HEK293 (cell line): ENCODE results near the gene NAGA.

Experiments used
- CTCF ChIA-PET: fragments of 350-600 bp; formaldehyde crosslinking; extraction: SDS; loops from one replicate; lab custom pipeline; 2021; ENCODE audit warnings: antibody characterized with exemption; lab: Yijun Ruan, JAX
- POLR2A ChIA-PET: fragments of 300-600 bp; formaldehyde crosslinking; extraction: SDS; loops from one replicate; lab custom pipeline; 2020; ENCODE audit warnings: antibody characterized with exemption, inconsistent platforms; lab: Yijun Ruan, JAX
- H3K27ac ChIP-seq: fragments of 200-500 bp; sonication (Bioruptor generic); 2 replicates; pipeline ENCODE4 v1.5.1; 2014; ENCODE audit warnings: low read depth, low read length, control low read depth, inconsistent platforms; ENCODE audit errors: extremely low read depth
- H3K36me3 ChIP-seq, 2 experiments: fragments of 200-500 bp in 1 of 2; sonication (Bioruptor generic) in 1 of 2; 1 replicate in 1 of 2; 2 replicates in 1 of 2; pipeline ENCODE4 v1.5.1; 2014 to 2017; ENCODE audit warnings: inconsistent platforms in 2 of 2, low read length in 2 of 2; ENCODE audit not compliant: control insufficient read depth in 2 of 2, insufficient read depth in 1 of 2
- H3K4me1 ChIP-seq: fragments of 200-500 bp; sonication (Bioruptor generic); 2 replicates; pipeline ENCODE4 v1.5.1; 2014; ENCODE audit warnings: mild to moderate bottlenecking, low read length, inconsistent platforms; ENCODE audit not compliant: control insufficient read depth, insufficient read depth
- H3K4me3 ChIP-seq: 2 replicates; pipeline ENCODE4 v1.5.1; 2011; ENCODE audit warnings: low read depth, mild to moderate bottlenecking, control low read depth, low read length, moderate library complexity
- H3K9me3 ChIP-seq: fragments of 200-500 bp; sonication (Bioruptor generic); 2 replicates; pipeline ENCODE4 v1.5.1; 2014; ENCODE audit warnings: low read depth, low read length, inconsistent platforms; ENCODE audit not compliant: control insufficient read depth, insufficient read depth
- AEBP2 ChIP-seq: fragments of 450-650 bp; formaldehyde crosslinking; IDR thresholded peaks from 2 replicates; pipeline ENCODE4 v1.5.1; 2016; ENCODE audit warnings: missing biosample characterization, missing genetic modification characterization, borderline replicate concordance
- HOXC10 ChIP-seq: sonication (generic); formaldehyde crosslinking; IDR thresholded peaks from 2 replicates; pipeline ENCODE4 v1.8.1; 2023; ENCODE audit warnings: mild to moderate bottlenecking, missing genetic modification reagents
- ZNF138 ChIP-seq: fragments of 450-650 bp; formaldehyde crosslinking; IDR thresholded peaks from 2 replicates; pipeline ENCODE4 v1.5.1; 2016; ENCODE audit warnings: missing biosample characterization, missing genetic modification characterization, borderline replicate concordance
- ZNF155 ChIP-seq: fragments of 450-650 bp; formaldehyde crosslinking; IDR thresholded peaks from 2 replicates; pipeline ENCODE4 v1.5.1; 2016; ENCODE audit warnings: missing biosample characterization, missing genetic modification characterization
- ZNF239 ChIP-seq: fragments of 450-650 bp; formaldehyde crosslinking; IDR thresholded peaks from 2 replicates; pipeline ENCODE4 v1.5.1; 2016; ENCODE audit warnings: missing biosample characterization, missing genetic modification characterization
- ZNF292 ChIP-seq: fragments of 450-650 bp; formaldehyde crosslinking; IDR thresholded peaks from 2 replicates; pipeline ENCODE4 v1.5.1; 2016; ENCODE audit warnings: low read depth, missing biosample characterization, missing genetic modification characterization, borderline replicate concordance
- ZNF302 ChIP-seq: fragments of 450-650 bp; formaldehyde crosslinking; IDR thresholded peaks from 2 replicates; pipeline ENCODE4 v1.5.1; 2016; ENCODE audit warnings: missing biosample characterization, missing genetic modification characterization, low read depth
- ZNF394 ChIP-seq: fragments of 450-650 bp; formaldehyde crosslinking; IDR thresholded peaks from 2 replicates; pipeline ENCODE4 v1.5.1; 2016; ENCODE audit warnings: missing biosample characterization, missing genetic modification characterization, mild to moderate bottlenecking, moderate library complexity, borderline replicate concordance
- ZNF398 ChIP-seq: fragments of 450-650 bp; formaldehyde crosslinking; IDR thresholded peaks from 2 replicates; pipeline ENCODE4 v1.5.1; 2017; ENCODE audit warnings: missing biosample characterization, missing genetic modification characterization
- ZNF416 ChIP-seq: fragments of 450-650 bp; formaldehyde crosslinking; IDR thresholded peaks from 2 replicates; pipeline ENCODE4 v1.5.1; 2016; ENCODE audit warnings: missing biosample characterization, missing genetic modification characterization
- ZNF518A ChIP-seq: fragments of 450-650 bp; formaldehyde crosslinking; conservative IDR thresholded peaks from 2 replicates; pipeline ENCODE4 v1.5.1; 2016; ENCODE audit warnings: low read depth, missing biosample characterization, missing genetic modification characterization
- ZNF529 ChIP-seq: fragments of 450-650 bp; formaldehyde crosslinking; IDR thresholded peaks from 2 replicates; pipeline ENCODE4 v1.5.1; 2017; ENCODE audit warnings: missing genetic modification characterization, missing biosample characterization; ENCODE audit not compliant: insufficient replicate concordance
- ZNF549 ChIP-seq: fragments of 450-650 bp; IDR thresholded peaks from 2 replicates; pipeline ENCODE4 v1.5.1; 2018; ENCODE audit warnings: missing biosample characterization, missing genetic modification characterization, mild to moderate bottlenecking, inconsistent platforms, moderate library complexity
- ZNF558 ChIP-seq: fragments of 450-650 bp; formaldehyde crosslinking; IDR thresholded peaks from 2 replicates; pipeline ENCODE4 v1.5.1; 2016; ENCODE audit warnings: missing biosample characterization, missing genetic modification characterization
- ZNF561 ChIP-seq: fragments of 450-650 bp; IDR thresholded peaks from 2 replicates; pipeline ENCODE4 v1.5.1; 2018; ENCODE audit warnings: missing biosample characterization, missing genetic modification characterization, borderline replicate concordance
- ZNF660 ChIP-seq: fragments of 450-650 bp; IDR thresholded peaks from 2 replicates; pipeline ENCODE4 v1.5.1; 2018; ENCODE audit warnings: missing biosample characterization, mild to moderate bottlenecking, missing genetic modification characterization
- ZNF791 ChIP-seq: fragments of 450-650 bp; formaldehyde crosslinking; IDR thresholded peaks from 2 replicates; pipeline ENCODE4 v1.5.1; 2016; ENCODE audit warnings: missing biosample characterization, missing genetic modification characterization
- TF ChIP-seq, protein P1 (sequence below): fragments of 450-650 bp; formaldehyde crosslinking; IDR thresholded peaks from 2 replicates; pipeline ENCODE4 v1.5.0; 2017; ENCODE audit warnings: missing biosample characterization, missing genetic modification characterization, borderline replicate concordance

Gene NAGA

DNA sequence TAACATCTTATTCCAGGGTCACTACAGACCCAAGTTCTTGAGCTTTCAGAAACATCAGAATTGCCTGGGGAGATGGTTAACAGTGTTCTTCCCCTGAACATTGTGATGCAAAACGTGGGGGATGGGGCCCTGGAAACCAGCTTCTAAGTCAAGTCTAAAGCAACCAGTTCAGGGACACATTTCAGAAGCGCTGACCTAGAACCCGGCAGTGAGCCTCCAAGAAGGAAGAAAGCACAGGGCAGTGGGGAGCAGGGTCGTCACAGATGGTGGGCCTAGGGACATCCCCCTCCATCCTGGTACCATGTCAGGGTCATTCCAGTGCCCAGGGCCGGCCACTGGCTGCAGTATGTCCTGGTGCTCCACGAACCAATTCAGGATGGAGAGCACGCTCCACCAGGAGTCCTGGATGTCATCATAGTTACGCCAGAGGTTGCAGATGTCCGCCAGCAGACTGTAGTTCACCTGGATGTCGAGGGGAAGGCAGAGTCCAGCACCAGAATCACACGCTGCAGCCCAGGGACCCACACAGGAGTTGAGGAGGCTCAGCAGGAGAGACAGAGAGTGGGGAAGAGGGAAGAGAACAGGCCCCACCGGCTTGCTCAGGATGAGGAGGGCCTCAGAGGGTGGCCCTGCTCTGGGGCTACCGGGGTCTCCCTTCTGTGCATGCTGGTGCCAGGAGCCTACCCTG is 5.0 kb downstream of the NAGA start:
- Histone ChIP-seq H3K27ac (no peak overlapping the region), H3K9me3 (no peaks in the 10 kb centered on the region), H3K36me3 (peaks cover 4 to 79% of the 10 kb centered on the region in 2 experiments; a peak in 2 of 3 replicates), H3K4me1 (no peaks in the 10 kb centered on the region), H3K4me3 (no peak overlapping the region)
- no peak for TF ChIP-seq ZNF529 (tag by site-specific recombination)
- TF ChIP-seq, protein P1, sequence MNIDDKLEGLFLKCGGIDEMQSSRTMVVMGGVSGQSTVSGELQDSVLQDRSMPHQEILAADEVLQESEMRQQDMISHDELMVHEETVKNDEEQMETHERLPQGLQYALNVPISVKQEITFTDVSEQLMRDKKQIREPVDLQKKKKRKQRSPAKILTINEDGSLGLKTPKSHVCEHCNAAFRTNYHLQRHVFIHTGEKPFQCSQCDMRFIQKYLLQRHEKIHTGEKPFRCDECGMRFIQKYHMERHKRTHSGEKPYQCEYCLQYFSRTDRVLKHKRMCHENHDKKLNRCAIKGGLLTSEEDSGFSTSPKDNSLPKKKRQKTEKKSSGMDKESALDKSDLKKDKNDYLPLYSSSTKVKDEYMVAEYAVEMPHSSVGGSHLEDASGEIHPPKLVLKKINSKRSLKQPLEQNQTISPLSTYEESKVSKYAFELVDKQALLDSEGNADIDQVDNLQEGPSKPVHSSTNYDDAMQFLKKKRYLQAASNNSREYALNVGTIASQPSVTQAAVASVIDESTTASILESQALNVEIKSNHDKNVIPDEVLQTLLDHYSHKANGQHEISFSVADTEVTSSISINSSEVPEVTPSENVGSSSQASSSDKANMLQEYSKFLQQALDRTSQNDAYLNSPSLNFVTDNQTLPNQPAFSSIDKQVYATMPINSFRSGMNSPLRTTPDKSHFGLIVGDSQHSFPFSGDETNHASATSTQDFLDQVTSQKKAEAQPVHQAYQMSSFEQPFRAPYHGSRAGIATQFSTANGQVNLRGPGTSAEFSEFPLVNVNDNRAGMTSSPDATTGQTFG: no peak
- no peak for TF ChIP-seq ZNF302
- TF ChIP-seq ZNF398: no peak
- no peak for TF ChIP-seq ZNF561 (tag by site-specific recombination)
- no peak for TF ChIP-seq AEBP2 (tag by site-specific recombination)
- POLR2A ChIA-PET: no interaction called here
- CTCF ChIA-PET: no interaction called here

- H3K9me3 ChIP-seq: no peaks in the 10 kb centered on the region
- H3K4me1 ChIP-seq: no peaks in the 10 kb centered on the region
- H3K4me3 ChIP-seq: no peak overlapping the region
- TF ChIP-seq ZNF138 (tag by site-specific recombination): no peak
- no peak for TF ChIP-seq ZNF558 (tag by site-specific recombination)
- TF ChIP-seq ZNF292: no peak
- TF ChIP-seq HOXC10: no peak
- TF ChIP-seq ZNF239 (tag by site-specific recombination): no peak
- no peak for TF ChIP-seq ZNF660 (tag by site-specific recombination)
- H3K36me3 ChIP-seq: peaks cover 4 to 88% of the 10 kb centered on the region in 2 experiments; a peak in 2 of 3 replicates
- ChIA-PET CTCF (no interaction called here), POLR2A (no interaction called here)
- no peak overlapping the region for H3K27ac ChIP-seq
Observed at GRCh38 chr22:42064629-42065028, 6.0 kb downstream of the NAGA start.

DNA sequence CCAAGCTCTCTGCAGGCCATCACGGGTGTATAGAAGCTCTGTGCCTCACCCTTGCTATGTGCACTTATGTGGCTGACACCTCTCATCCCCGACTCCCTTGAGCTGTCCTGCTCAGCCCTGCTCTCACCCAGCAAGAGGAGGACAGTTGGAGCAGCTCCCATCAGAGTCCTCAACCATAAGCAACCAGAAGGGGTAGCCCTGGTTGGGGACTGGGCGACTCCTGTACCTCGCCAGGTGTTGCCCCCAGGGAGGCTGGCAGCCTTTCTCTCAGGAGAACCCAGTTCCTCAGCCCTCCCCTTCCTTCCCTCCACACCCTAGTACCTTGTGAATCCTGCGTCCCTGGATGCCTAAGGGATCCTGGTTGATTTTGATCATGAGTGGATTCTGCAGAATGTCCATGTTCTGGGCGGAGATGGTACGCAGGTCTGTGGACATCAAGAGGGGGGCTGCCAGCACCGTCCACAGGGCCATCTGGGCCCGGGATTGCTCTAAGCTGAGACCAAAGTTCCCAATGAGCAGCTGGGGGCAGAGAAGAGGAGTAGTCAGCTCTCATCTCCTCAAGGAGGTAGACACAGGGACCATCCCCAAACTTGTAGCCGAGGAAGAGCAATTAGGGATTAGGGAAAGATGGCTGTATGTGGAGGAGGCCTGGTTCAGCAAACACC is 8.0 kb downstream of the NAGA start:
- Histone ChIP-seq H3K9me3 (no peaks in the 10 kb centered on the region), H3K36me3 (peaks cover 0 to 91% of the 10 kb centered on the region in 2 experiments; a peak in 2 of 3 replicates), H3K27ac (no peak overlapping the region), H3K4me3 (no peak overlapping the region), H3K4me1 (no peaks in the 10 kb centered on the region)
- ChIA-PET CTCF (no interaction called here), POLR2A (interaction anchor here (1.1 kb wide), 1 partner anchor 9 kb away, joined by 4 read pairs; no protein-coding TSS in a partner anchor)
- TF ChIP-seq ZNF155 (no peak), ZNF791 (tag by site-specific recombination) (no peak), ZNF518A (tag by site-specific recombination) (no peak), ZNF416 (tag by site-specific recombination) (no peak), ZNF549 (no peak), ZNF394 (no peak)
